Endothelial cell of umbilical vein (primary cell): ENCODE data around the gene FOXC1. TPM values are rescaled to one million over a fixed set of nuclear protein-coding genes. Genes with fewer than 3 reads are reported as not detected.

Experiments used
- BruUV-seq: library from RNA; stranded (reverse); fragments of 400-500 nt; replicated peaks from 2 replicates; lab custom pipeline; 2021; lab: Mats Ljungman, UMichigan
- CTCF ChIA-PET: fragments of 300-600, 350-600 bp; sonication (Branson Sonifier 250); formaldehyde crosslinking; loops from one replicate; lab custom pipeline; 2021; ENCODE audit warnings: antibody characterized with exemption, inconsistent platforms; lab: Charles Lee
- POLR2A ChIA-PET: fragments of 300-600, 350-600 bp; sonication (Branson Sonifier 250); formaldehyde crosslinking; loops from one replicate; lab custom pipeline; 2021; ENCODE audit warnings: antibody characterized with exemption, inconsistent platforms; lab: Charles Lee
- DNase-seq: peaks from one replicate; pipeline ENCODE4 v3.0.0-alpha.2; 2011; ENCODE audit warnings: low read depth, low spot score
- FAIRE-seq: peaks from 2 replicates; lab custom pipeline; 2011; peaks lifted over from hg19 to GRCh38; lab: Jason Lieb, UNC
- H2AFZ ChIP-seq: 2 replicates; pipeline ENCODE4 v1.6.0; 2012; ENCODE audit warnings: low read depth, low read length, control low read depth, inconsistent platforms
- H3K27ac ChIP-seq: 2 replicates; pipeline ENCODE4 v1.5.1; 2011; ENCODE audit warnings: low read depth, mild to moderate bottlenecking, control low read depth, low read length, moderate library complexity; ENCODE audit not compliant: insufficient read depth
- H3K27me3 ChIP-seq, 2 experiments: 2 replicates each; pipeline versions ENCODE4 v1.6.0 to v1.6.1; 2011; ENCODE audit warnings: low read length in 2 of 2, mixed read lengths in 1 of 2; ENCODE audit not compliant: control insufficient read depth in 2 of 2, insufficient read depth in 2 of 2
- H3K36me3 ChIP-seq, 2 experiments: 2 replicates in 1 of 2; 3 replicates in 1 of 2; pipeline ENCODE4 v1.5.1; 2011; ENCODE audit warnings: low read length in 2 of 2, mild to moderate bottlenecking in 1 of 2, moderate library complexity in 1 of 2; ENCODE audit not compliant: control insufficient read depth in 2 of 2, insufficient read depth in 2 of 2; ENCODE audit errors: extremely low read depth in 1 of 2
- H3K4me1 ChIP-seq: 3 replicates; pipeline ENCODE4 v1.5.1; 2011; ENCODE audit warnings: mild to moderate bottlenecking, low read length; ENCODE audit not compliant: control insufficient read depth, insufficient read depth; ENCODE audit errors: extremely low read depth
- H3K4me2 ChIP-seq: 2 replicates; pipeline ENCODE4 v1.6.1; 2011; ENCODE audit warnings: low read length, control low read depth, mixed read lengths; ENCODE audit not compliant: insufficient read depth
- H3K4me3 ChIP-seq, 3 experiments: fragments of 200-600 bp in 1 of 3; sonication (generic), shearing (Covaris generic) in 1 of 3; replicated peaks in 1 of 3; 2 replicates each; pipeline ENCODE4 v1.5.1; 2011 to 2016; ENCODE audit warnings: control low read depth in 3 of 3, low read length in 3 of 3, mild to moderate bottlenecking in 2 of 3, inconsistent platforms in 1 of 3, low read depth in 1 of 3, moderate library complexity in 1 of 3; ENCODE audit not compliant: insufficient read depth in 1 of 3
- H3K79me2 ChIP-seq: 2 replicates; pipeline ENCODE4 v1.6.0; 2012; ENCODE audit warnings: low read length, inconsistent platforms; ENCODE audit not compliant: control insufficient read depth, insufficient read depth
- H3K9ac ChIP-seq: replicated peaks from 2 replicates; pipeline ENCODE3; 2011; ENCODE audit warnings: low read length, control low read depth; ENCODE audit not compliant: insufficient read depth; ENCODE audit errors: extremely low read depth
- H3K9me1 ChIP-seq: replicated peaks from 3 replicates; pipeline ENCODE4 v1.6.0; 2011; ENCODE audit warnings: mild to moderate bottlenecking, low read length; ENCODE audit not compliant: control insufficient read depth, insufficient read depth; ENCODE audit errors: extremely low read depth
- H3K9me3 ChIP-seq: replicated peaks from 2 replicates; pipeline ENCODE4 v1.5.1; 2012; ENCODE audit warnings: low read length, inconsistent platforms; ENCODE audit not compliant: control insufficient read depth, insufficient read depth
- H4K20me1 ChIP-seq: replicated peaks from 2 replicates; pipeline ENCODE3; 2011; ENCODE audit warnings: mild to moderate bottlenecking, low read length; ENCODE audit not compliant: control insufficient read depth, insufficient read depth; ENCODE audit errors: extremely low read depth
- CTCF ChIP-seq, 2 donors: IDR thresholded peaks; 1 replicate in 1 of 2; 2 replicates in 1 of 2; pipeline ENCODE4 v1.5.1; 2011; ENCODE audit warnings: low read length in 2 of 2, mild to moderate bottlenecking in 2 of 2, moderate library complexity in 2 of 2, control low read depth in 1 of 2, inconsistent platforms in 1 of 2, low read depth in 1 of 2; ENCODE audit not compliant: insufficient read depth in 1 of 2; ENCODE audit errors: extremely low read depth in 1 of 2
- EZH2 ChIP-seq: IDR thresholded peaks from 2 replicates; pipeline ENCODE4 v1.6.1; 2012; ENCODE audit warnings: borderline replicate concordance, low read depth, mild to moderate bottlenecking, moderate library complexity, low read length, inconsistent platforms; ENCODE audit not compliant: severe bottlenecking
- GATA2 ChIP-seq: IDR thresholded peaks from 2 replicates; pipeline ENCODE4 v1.7.0; 2011; ENCODE audit warnings: low read depth, mild to moderate bottlenecking, moderate library complexity, mixed read lengths, low read length; ENCODE audit not compliant: insufficient read length, insufficient read depth
- JUN ChIP-seq: IDR thresholded peaks from 2 replicates; pipeline ENCODE4 v1.6.1; 2011; ENCODE audit warnings: borderline replicate concordance, low read depth; ENCODE audit not compliant: insufficient read length, insufficient read depth
- MYC ChIP-seq: IDR thresholded peaks from one replicate; pipeline ENCODE4 v1.6.1; 2011; ENCODE audit warnings: mild to moderate bottlenecking, low read depth, low read length
- POLR2A ChIP-seq: IDR thresholded peaks from 2 replicates; pipeline ENCODE4 v1.6.1; 2012; ENCODE audit warnings: low read depth, mild to moderate bottlenecking, control low read depth, low read length
- dilution Hi-C: fragments of 300-500 bp; cut with MboI; formaldehyde crosslinking; loops from one replicate; pipeline ENCODE4 v1.15.0; 2019; ENCODE audit warnings: low sequenced_read_pairs; ENCODE audit not compliant: extremely low pct_ligation_motif_present
- intact Hi-C: fragments of 100-400 bp; cut with micrococcal nuclease; formaldehyde crosslinking; loops from one replicate; pipeline ENCODE4 v1.10.0; 2022
- polyA plus RNA-seq, 4 experiments: library from polyadenylated mRNA; depleted of rRNA in 3 of 4; stranded (reverse) in 3 of 4; unstranded in 1 of 4; fragments of >200 nt; gene quantifications; 2 replicates each; pipeline versions ENCODE4 v1.2.1 to v1.2.3, GENCODE V29; 2011 to 2012; ENCODE audit warnings: missing spikeins in 1 of 4
- total RNA-seq: library from RNA; stranded (reverse); gene quantifications from 2 replicates; pipeline ENCODE4 v1.2.3, GENCODE V29; 2021

FOXC1 gene
- total and polyA plus RNA-seq, 2 donors (not counting 3 experiments of a cell fraction or from before 2014, with no cell fraction given), result 6.4 to 16.4 TPM

GRCh38 chr6:1601158-1602048 lies 8.3 kb upstream of the FOXC1 start:
- Histone ChIP-seq H3K9me3 (no peaks in the 10 kb centered on the region), H3K4me3 (no peak overlapping the region), H3K79me2 (no peaks in the 10 kb centered on the region), H3K4me1 (peaks cover 3% of the 10 kb centered on the region), H3K9me1 (no peaks in the 10 kb centered on the region), H3K36me3 (no peaks in the 10 kb centered on the region), H3K27ac (no peak overlapping the region), H3K9ac (no peak overlapping the region), H3K4me2 (no peak overlapping the region), H2AFZ (peak overlapping the region; percentile 64), H3K27me3 (peaks cover 4 to 6% of the 10 kb centered on the region in 2 experiments), H4K20me1 (no peaks in the 10 kb centered on the region)
- CTCF ChIA-PET, result interaction anchor here (0.8 to 7.7 kb wide), 6 partner anchors 503 to 1033 kb away, joined by 3 to 90 read pairs (median 9); no protein-coding TSS in a partner anchor
- intact Hi-C loops (no loop called here), dilution Hi-C loops (loop anchor here (10.0 to 25.0 kb wide), 2 partner anchors 511 to 1043 kb away; no protein-coding TSS in a partner anchor)
- BruUV-seq, result no TSS peak
- POLR2A ChIA-PET, result no interaction called here
- peak; percentile 35 for DNase-seq
- TF ChIP-seq MYC (no peak), CTCF (IDR thresholded peaks at IDR 0.05; ENCODE audit: extremely low read depth in 1 of 2, insufficient read depth in 1 of 2, low read depth in 1 of 2, low read length in 2 of 2) (no peak), EZH2 (peak; percentile 67), POLR2A (no peak), GATA2 (no peak), JUN (no peak)
- FAIRE-seq, result peak; percentile 50
